HTR-8/SVneo (cell line): Measurements from ENCODE around the gene CD200R1L.

Experiments used
- DNase-seq: peaks from one replicate; pipeline ENCODE4 v3.0.0; 2011; ENCODE audit warnings: low spot score, mixed read lengths; ENCODE audit not compliant: insufficient read length
- FAIRE-seq: peaks from 2 replicates; lab custom pipeline; 2011; peaks lifted over from hg19 to GRCh38; lab: Jason Lieb, UNC

The CD200R1L gene

DNA sequence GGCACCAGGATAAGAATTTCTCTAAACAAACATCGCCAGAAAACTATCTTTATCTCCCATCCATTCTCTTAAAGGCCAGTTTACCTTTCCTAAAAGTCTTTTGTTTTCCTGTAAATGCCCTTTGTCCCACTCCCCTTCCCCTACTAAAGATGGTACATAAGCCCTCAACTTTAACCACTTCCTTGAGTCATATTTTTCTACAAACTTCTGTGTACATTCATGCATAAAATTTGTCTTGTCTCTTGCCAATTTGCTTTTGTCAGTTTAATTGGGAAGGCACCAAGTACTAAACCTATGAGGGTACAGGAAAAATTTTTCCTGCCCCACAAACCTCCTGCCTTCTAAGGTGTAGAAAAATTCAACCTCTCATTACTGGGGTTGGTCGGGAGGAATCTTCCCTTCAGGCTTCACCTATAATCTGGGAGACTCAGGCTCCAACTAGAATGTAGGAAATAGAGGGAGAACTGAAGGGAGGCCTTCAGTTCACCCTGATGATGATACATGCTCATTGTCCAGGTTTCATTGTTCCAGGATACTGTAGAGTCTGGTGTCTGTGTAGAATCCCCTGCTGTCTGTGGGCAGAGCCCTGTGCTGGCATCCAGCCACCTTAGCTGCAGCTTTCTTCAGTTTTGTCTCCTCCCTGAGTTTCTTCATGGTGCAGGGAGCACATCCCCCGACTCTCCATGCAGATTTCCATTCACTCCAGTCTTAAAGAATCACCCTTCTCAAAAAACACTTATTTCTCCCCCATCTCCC is 53.2 kb downstream of the CD200R1L start:
- FAIRE-seq: no peak
- no peak for DNase-seq

DNA sequence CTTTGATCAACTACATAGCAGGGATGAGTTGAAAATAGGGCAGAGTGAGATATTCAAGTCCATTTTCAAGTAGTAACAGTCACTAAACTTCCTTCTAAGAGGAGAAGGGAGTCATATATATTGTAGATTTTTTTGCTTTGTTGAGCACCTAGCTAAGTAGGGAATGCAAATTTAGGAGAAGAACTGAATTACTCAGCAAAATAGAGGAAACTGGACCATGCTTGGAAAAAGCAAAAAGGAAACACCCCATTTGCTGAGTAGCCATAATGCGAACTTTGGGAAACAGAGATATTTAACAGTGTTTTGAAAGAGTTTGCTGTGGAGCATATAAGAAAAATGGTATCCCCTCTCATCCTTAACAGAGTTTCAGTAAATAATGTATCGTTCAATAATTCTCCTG is 54.9 kb downstream of the CD200R1L start:
- DNase-seq (no peak), FAIRE-seq (no peak)

DNA sequence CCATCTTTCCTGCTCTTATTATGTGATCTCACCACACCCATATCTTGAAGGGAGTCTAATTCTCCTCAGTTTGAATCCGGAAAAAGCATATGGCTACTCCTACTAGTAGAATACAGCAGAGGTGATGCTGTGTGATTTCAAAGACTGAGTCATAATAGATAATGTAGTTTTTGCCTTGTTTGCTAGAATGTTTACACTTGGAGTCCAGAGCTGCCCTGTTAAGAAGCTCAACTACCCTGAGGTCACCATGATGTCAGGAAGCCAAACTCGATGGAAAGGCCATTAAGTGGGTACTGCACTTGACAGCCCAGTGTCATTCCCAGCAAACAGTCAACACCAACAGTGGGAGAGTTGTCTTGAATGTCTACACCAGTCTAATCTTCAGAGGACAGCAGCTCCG is 56.9 kb downstream of the CD200R1L start:
- DNase-seq: no peak
- no peak for FAIRE-seq

DNA sequence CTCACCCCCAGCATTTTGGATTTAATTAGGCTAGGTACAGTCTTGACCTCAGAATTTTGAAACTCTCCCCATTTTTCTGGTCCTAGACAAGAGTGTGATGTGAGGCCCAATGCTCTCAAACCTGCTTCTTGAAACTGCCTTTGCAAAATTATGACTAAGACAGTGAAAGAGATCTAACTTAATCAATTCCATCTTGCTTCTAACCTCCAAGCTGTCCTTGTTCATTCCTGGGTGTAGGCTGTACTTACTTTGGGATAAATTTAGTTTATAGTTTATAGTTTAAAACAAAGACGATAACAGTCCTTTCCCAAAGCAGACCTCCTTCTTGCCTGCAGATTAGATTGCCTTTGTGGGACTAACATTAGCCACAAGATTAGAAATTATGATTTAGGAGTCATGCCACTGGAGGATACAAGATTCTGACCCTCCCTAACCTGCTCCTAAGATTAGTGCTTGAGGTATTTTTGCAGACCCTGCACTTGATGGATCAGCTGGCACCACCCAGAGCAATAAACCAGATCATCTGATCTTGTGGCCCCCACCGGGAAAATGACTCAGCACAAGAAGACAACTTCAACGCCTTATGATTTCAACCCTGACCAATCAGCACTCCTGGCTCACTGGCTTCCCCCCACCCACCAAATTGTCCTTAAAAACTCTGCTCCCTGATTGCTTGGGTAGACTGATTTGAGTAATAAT is 59.6 kb downstream of the CD200R1L start:
- no peak for FAIRE-seq
- no peak for DNase-seq

DNA sequence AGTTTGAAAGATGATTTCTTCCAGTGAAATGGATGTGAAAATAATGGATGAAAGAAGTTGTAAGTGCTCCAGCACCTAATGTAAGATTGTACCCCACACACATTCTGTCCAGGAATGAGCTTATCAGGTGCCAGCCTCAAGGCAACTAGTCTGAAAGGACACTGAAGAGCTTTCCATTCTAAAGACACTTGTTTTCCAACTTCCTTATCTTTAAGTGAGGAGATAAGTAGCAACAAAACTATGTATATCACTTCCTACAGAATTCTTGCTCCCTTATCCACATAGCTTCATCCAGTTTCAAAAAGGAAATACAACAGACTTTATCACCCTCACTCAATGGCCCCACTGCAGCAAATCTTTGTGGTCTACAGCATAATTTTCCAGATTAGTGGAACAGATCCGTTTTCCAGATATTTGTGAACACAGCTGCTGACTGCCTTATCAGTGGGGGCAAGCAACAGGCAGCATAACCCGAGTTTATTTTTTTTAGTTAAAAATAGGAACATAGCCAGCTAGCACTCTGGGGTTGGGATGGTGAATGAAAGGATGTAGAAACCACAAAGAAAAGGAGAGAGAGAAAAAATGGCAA is 60.6 kb downstream of the CD200R1L start:
- DNase-seq: no peak
- FAIRE-seq: no peak

DNA sequence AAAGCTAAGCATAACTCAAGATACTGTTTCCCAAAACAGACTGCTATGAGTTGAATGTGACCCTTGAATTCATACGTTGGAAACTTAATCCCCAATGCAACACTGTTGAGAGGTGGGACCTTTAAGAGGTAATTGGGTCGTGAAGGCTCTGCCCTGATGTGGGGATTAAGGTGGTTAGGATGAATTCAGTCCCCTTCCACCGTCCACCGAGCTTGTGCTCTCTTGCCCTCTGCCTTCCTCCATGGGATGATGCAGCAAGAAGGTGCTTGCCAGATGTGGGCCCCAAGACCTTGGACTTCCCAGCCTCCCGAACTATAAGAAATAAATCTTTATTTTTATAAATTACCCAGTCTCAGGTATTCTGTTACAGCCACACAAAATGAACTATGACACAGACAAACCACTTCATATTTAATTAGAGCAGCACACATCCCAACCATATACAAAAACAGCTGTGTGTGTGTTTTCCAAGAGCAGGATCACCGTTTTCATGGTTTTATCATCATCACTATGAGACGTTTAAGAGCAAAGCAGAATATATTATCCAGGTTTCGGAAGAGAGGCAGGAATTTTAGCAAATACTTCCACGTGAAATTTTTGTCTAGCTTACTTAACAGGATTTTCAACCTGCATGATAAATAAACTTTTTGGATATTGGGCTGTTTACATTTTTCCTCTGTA is 61.2 kb downstream of the CD200R1L start:
- FAIRE-seq: no peak

DNA sequence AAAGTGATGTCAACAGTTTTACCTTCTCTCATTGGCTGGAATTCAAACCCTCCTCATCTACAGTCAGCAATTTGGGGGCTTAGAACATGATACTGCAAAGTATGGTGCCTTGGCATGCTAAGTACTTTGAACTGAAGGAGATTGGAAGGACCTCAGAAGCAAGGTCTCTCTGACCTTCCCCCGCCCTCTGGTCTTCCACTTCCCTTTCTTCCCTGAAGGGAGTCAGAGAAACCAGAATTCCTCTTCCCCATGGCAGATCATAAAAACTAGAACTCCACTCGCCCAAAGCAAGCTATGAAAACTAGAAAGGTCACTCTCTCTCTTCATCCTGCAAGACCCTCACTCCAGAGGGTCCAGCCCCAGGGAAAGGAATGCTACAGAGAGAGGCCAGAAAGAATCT is 64.2 kb downstream of the CD200R1L start:
- DNase-seq (no peak), FAIRE-seq (no peak)

More for the DNA sequence above, 61.2 kb downstream of the CD200R1L start:
- DNase-seq: no peak

DNA sequence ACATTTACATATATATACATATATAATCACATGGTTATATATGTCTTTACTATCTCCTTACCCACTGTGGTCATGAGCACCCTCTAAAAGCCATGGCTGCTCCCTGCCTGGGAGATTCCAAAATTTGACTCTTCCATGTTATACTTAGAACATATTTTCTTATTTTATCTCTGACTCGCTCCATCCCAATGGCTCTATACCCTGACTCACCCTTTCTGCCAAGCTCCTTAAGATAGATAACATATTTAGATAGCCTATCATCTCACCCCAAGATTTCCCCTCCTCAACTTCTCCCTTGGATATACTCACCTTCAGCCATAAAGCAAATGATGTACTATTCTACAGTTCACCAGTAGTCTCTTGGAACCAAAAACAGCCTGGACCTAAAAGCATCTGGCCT is 65.1 kb downstream of the CD200R1L start:
- no peak for FAIRE-seq
- no peak for DNase-seq

DNA sequence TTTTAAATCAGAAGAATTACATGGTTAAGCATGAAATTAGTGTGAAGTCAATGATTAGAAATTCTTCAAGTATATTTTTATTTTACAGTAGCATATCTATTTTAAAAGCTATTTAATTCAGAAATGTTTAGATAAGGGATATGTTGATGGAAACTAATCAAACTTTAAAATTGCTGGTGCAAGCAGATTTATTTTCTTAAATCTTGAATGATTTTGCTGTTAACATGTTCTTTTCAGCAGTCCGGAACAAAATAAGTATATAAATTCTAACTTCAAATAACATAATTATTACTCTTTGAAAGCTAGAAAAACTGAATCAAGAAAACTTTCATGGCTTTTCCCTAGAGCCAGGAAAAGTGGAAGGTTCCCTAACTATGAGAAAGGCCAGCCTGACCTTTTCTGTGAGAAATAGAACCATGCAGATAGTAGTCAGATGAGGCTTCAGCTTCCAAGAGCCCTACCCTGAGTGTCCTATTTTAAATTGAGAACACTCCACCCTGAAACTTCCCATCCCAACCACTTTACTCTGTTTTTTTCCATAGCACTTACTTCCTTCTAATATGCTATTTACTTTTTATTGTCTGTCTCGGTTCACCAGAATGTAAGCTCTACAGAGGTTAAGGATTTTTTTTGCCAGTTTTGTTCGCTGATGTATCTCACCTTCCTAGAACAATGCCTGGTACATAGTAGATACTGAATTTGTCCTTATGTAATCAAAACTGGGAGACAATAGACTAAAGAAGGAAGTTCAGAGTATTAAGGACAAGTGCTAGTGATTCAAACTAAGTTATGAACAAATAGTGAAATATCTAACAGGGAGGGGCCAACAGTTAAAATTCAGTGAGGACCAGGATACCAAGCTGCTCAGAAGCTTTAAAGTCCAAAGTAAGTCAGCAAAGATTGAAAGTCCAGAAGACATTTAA is 66.8 kb downstream of the CD200R1L start:
- FAIRE-seq (no peak), DNase-seq (no peak)

DNA sequence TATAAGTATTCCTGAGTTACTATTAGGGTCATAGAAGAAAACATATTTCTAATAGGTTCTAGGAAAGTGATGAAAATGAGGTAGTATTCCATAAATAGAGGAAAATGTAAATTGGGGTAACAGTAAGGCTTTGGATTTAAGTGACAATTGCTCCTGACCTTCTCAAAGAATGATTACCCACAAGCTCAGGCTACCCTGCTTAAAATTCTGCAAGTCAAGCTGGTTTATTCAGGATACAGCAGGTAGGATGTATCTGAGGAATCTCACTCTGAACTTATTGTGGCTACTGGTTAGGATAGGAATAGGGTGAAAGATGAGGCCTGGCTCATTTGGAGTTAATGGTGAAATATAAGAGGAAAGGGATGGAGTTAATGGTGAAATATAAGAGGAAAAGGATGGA is 67.7 kb downstream of the CD200R1L start:
- no peak for FAIRE-seq

DNA sequence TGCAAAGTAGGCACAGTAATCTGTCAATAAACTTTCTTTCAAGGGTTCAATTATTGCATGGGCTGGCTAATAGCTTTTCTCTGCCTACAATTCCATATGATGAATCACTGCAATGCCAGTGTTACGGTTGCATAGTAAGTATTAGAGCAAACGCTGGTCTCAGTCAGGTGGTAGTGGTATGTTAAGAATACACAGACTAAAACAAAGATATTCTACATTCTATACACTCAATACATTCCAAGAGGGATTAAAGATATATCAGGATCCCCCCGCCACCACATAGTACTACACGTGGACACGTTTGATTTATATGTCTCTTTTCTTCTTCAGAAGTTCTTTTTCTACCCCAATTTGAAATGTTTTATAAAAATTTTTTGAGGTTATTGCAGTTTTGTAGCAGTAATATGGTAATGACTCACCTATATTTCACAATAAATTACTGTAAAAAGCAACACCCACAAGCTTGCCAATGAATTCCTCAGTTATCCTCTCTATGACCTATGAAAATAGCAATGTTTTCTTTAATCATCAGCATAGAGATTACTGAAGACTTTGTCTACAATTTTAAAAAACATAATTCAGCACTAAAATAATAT is 68.2 kb downstream of the CD200R1L start:
- DNase-seq: peak; percentile 66
- peak; percentile 55 for FAIRE-seq

More for the DNA sequence above, 67.7 kb downstream of the CD200R1L start:
- DNase-seq: no peak

DNA sequence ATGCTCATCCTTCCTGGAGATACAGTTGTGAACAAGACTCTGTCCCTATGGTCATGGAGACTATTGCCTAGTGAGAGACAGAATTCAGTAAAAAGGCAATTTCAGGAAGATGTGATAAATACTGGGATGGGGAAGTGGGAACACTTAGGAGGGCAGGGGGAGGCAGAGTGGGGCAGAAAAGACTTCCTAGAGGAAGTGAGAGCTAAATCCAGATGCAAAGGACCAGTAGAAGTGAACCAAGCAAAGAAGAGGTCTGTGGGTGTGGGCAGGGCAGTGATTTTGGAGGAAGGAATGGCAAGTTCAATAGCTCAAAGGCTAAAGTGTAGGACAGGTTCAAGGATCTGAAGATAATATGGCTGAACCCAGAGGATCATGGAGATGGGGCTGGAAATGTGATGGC is 68.9 kb downstream of the CD200R1L start:
- FAIRE-seq: no peak
- DNase-seq: no peak

DNA sequence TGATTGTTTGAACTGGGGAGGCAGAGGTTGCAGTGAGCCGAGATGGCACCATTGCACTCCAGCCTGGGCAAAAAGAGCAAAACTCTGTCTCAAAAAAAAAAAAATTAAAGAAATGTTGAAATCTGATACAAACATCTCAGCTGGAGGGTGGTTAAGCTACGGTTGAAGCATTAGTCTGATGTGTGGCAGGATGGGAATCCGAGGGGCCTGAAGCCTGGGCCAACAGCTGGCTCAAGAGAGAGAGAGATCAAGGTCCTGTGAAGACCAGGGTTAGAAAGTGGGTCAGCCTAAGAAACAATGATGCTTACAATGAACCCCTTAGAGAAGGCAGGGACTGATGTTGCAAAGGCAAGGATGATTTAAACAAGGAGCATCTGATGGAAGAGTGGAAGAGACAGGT is 69.8 kb downstream of the CD200R1L start:
- no peak for DNase-seq
- no peak for FAIRE-seq

DNA sequence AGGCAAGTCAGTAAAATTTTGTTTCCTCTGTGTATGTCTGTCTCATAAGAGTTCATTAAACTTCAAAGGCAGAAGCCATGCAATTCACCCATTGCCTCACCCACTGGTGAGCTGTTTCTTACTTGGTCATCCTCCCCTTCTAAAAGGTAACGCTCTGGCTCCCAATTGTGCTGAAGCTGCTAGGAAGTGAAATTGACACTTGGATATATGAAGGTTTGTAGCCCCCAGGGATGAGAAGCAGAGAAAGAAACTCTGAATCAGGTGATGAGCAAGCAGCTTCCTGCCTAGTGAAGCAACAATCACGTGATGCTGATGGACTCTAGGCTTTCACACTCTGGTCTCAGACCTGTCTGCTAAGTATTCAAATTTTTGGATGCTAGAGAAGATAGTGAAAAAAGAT is 70.7 kb downstream of the CD200R1L start:
- DNase-seq: peak; percentile 25
- FAIRE-seq: no peak

DNA sequence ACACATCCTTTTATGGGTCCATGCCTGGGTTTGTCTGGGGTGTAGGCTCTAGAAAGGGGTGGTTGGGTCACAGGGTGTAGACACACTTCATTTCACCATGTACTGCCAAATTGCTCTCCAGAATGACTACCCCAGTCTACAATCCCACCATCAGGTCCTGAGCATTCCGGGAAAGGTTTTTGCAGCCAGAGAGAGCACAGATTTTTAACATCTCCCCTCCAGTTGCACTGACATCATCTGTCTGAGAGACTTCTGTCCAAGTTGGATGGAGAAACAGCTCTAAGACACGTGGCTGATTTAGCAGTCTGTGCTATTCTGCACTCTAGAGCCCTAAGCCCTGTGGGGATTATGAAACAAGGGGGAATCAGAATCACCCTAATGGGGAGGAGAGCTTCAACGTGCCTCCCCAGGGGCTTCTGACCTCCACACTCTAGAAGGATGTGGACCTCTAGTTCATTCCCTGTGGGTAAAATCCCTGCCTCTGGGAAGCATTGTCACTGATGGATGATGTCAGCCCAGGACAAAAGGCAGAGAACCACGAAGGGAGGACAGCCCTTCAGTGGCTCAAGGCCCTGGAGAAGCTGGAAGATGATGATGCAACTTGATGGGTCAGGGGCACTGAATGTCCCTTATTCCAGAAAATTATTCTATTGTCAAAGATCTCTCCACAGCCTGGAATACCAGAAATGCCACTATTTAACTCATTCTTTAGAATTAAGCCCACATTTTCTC is 71.5 kb downstream of the CD200R1L start:
- DNase-seq: no peak
- FAIRE-seq: no peak

DNA sequence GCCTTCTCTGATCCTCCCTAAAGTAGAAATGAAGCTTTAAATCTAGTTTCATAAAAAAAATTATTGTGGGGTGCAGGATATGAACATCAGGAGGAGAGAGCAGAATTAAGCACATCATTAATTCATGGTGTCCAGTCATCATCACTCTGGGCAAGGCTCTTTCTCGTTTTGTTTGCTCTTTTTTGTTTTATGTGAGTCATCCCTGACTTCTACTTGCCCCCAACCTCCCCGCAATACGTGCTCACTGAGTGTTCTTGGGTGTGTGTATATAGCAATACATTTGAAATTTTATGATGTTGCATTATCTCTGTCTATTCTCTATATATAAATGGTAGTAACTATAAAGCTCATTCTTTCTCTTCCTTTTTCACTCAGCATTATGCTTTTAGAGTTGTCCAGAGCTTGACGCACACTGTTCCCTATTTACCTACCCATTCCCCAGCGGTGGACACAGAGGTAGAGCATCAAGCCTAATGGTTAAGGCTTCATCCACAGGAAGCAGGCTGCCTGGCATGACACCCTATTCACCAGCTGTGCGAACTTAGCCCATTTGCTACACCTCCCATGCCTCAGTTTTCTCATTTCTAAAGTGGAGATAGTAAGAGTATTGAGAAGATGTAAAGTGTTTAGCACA is 72.3 kb downstream of the CD200R1L start:
- peak; percentile 33 for FAIRE-seq
- DNase-seq: no peak

DNA sequence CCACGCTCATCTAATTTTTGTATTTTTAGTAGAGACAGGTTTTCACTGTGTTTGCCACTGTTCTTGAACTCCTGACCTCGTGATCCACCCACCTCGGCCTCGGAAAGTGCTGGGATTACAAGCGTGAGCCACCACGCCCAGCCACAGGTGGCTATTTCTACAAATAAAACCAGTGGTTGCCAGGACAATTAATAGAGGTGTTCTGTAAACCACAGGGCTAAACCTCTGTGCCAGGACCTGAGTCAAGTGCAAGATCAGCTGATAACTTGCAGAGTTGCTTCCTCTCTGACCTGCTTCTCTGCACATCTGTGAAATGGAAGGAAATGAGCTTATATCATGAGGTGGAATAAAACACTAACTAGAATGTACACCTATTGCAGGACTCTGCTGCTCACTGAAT is 72.8 kb downstream of the CD200R1L start:
- FAIRE-seq: no peak

DNA sequence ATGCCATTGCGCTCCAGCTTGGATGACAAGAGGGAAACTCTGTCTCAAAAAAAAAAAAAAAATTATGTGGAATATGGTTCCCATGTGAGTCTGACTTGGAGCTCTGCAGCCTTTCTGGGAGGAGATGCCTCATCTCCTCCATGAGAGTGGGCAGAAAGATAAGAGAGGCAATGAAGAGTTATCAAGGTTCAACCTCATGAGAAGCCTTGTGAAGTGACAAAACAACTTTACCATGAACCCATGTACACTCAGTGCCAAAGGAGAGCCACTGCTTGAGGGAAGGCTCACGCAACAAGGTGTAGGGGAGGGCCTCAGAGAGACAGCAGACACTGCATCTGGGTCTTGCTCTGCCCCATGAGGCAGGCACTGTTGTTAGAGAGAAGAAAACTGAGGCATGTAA is 75.7 kb downstream of the CD200R1L start:
- DNase-seq (no peak), FAIRE-seq (no peak)

More for the DNA sequence above, 72.8 kb downstream of the CD200R1L start:
- DNase-seq: no peak
